ENCODE results near the gene UNC93A.
"Not testable (repeated sequence)": the region's sequence is repeated elsewhere in the genome, so short reads cannot be mapped to it uniquely, and the experiment has no call there.

UNC93A gene

DNA sequence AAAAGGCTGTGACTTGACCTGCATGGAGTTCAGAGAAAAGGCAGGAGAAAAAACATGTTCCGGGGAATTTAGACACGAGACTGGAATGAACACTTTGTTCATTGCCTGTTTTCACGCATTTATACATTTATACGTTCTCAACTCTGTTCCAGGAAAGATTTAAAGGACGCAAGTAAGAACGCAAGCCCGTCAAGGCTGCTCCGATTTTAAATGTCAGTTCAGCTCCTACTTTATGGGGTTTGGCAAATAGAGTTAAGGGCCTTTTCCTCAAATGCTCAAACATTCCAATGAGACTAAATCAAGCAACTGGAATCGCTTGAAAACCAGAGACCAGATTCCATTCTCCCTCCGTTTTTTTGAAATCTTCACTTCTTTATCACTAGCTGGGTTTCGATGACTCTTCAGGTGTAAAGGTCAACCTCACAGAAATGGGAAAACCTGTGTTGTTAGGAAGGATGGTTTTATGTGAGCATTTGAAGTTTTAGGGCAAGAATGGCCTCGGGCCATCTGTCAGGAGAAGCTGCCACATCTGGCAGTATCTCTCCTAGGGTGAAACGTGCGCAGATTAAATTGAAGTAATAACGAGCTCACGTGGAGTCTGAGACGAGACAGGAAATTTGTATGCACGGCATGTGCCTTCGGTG is 58.6 kb downstream of the UNC93A start:
- Histone ChIP-seq H3K4me1 (ENCODE audit: insufficient read depth, low read length) (no peaks in the 10 kb centered on the region), H3K9ac (ENCODE audit: low read depth, low read length) (no peak overlapping the region), H3K27ac (ENCODE audit: low read depth, low read length) (no peak overlapping the region), H3K27me3 (ENCODE audit: insufficient read depth, low read length) (peaks cover 32% of the 10 kb centered on the region), H3K36me3 (ENCODE audit: insufficient read depth, low read length) (no peaks in the 10 kb centered on the region), H3K4me3 (ENCODE audit: low read length) (no peak overlapping the region), H3K9me3 (ENCODE audit: insufficient read depth, low read depth, low read length) (peaks cover 13% of the 10 kb centered on the region; the same call in 1 of the 2 replicates)
- 72% methylated on average over 19 of the region's 19 CpGs for WGBS

DNA sequence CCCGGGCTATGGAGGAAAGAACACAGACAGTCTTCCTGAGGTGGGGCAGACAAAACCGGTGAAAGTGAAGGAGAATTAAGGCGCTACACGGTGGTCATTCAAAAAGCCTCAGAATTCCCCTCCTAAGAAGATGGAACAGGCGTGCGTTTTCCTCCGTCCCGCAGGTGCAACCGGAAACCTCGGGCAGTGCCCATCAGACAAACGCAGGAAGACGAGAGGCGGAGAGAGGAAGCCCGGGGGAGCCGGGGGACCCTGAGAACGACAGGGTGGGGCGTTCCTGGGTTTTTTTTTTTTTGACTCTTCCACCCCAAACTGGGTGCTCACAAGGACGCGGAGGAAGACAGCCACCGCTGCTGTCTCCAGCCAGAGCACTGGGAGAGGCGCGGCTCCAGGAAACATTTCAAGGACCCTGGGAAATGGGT is 59.2 kb downstream of the UNC93A start:
- Histone ChIP-seq H3K4me1 (ENCODE audit: insufficient read depth, low read length) (no peaks in the 10 kb centered on the region), H3K27ac (ENCODE audit: low read depth, low read length) (no peak overlapping the region), H3K36me3 (ENCODE audit: insufficient read depth, low read length) (no peaks in the 10 kb centered on the region), H3K9me3 (ENCODE audit: insufficient read depth, low read depth, low read length) (peaks cover 13% of the 10 kb centered on the region; the same call in 1 of the 2 replicates), H3K9ac (ENCODE audit: low read depth, low read length) (no peak overlapping the region), H3K4me3 (ENCODE audit: low read length) (peak overlapping the region; percentile 49), H3K27me3 (ENCODE audit: insufficient read depth, low read length) (peaks cover 32% of the 10 kb centered on the region)
- 42% methylated on average over 22 of the region's 22 CpGs for WGBS

DNA sequence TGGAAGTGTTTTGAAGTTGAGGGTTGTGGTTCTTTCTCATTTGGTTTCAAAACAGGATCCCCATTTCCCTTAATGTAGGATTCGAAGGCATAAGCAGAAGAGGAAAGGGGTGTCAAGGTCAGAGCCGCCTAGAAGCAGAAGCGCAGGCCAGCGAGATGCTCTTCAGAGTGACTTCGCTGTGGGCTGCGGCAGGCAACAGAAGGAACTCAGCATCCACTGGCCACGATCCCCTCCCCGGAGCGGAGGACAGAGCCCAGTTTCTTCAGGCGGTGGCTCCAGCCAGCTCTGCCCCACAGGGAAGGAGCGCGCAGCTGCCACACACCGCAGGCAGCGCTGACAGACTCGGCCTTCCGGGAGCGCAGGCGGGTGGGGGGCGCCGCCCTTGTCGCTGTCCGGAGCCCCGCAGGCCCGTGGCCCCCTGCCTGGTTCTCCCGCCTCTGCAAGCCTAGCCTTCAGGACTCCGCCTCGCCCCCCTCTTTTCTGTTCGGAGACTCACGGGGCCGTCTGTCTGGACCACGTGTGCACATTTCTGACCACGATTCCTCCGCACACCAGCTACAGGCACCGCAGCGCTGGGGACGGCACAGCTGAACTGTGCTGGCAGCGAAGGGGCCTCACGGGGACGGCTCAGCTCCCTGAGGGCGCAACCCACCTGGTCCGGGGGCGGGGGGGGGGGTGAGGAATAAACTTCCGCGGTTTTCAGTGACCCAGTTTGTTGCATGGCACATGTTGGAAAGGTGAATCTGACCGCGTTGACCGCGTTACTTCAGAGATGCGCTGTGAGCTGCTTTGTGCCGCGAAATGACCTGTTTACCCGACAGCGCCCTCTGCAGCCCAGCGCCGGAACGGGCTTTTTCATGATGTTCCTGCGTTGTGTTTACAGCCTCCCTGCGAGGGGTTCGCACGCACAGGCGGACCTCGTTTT is 59.9 kb downstream of the UNC93A start:
- 4% methylated on average over 62 of the region's 62 CpGs for WGBS

DNA sequence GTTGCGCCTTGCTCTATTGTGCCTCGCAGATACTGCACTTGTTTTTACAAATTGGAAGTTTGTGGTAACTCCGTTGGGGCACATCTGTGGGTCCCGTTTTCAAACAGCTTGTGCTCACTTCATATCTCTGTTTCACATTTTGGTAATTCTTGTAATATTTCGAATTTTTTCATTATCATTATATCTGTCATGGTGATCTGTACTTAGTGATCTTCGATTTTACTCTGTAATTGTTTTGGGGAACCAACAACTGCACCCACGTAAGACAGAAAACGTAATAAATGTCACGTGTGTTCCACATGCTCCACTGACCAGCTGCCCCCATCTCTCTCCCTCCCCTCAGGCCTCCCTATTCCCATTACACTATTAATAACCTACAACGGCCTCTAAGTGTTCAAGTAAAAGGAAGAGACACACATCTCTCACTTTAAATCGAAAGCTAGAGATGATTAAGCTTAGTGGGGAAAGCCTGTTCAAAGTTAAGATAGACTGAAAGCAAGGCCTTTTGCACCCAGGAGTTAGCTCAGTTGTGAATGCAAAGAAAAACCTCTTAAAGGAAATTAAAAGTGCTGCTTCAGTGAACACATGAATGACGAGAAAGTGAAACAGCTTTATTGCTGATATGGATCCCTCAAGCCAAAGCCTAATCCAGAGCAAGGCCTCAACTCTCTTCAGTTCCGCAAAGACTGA is 60.7 kb downstream of the UNC93A start:
- peaks cover 13% of the 10 kb centered on the region; the same call in 1 of the 2 replicates for H3K9me3 ChIP-seq (ENCODE audit: insufficient read depth, low read depth, low read length)
- H3K36me3 ChIP-seq (ENCODE audit: insufficient read depth, low read length): no peaks in the 10 kb centered on the region
- H3K4me1 ChIP-seq (ENCODE audit: insufficient read depth, low read length): no peaks in the 10 kb centered on the region
- H3K4me3 ChIP-seq (ENCODE audit: low read length): no peak overlapping the region
- 67% methylated on average over 12 of the region's 13 CpGs for WGBS
- H3K27me3 ChIP-seq (ENCODE audit: insufficient read depth, low read length): peaks cover 32% of the 10 kb centered on the region
- H3K9ac ChIP-seq (ENCODE audit: low read depth, low read length): no peak overlapping the region
- H3K27ac ChIP-seq (ENCODE audit: low read depth, low read length): no peak overlapping the region

More for the DNA sequence above, 59.9 kb downstream of the UNC93A start:
- Histone ChIP-seq H3K9me3 (ENCODE audit: insufficient read depth, low read depth, low read length) (peaks cover 13% of the 10 kb centered on the region; the same call in 1 of the 2 replicates), H3K27ac (ENCODE audit: low read depth, low read length) (no peak overlapping the region), H3K27me3 (ENCODE audit: insufficient read depth, low read length) (peaks cover 32% of the 10 kb centered on the region), H3K4me1 (ENCODE audit: insufficient read depth, low read length) (no peaks in the 10 kb centered on the region), H3K4me3 (ENCODE audit: low read length) (peak overlapping the region; percentile 49), H3K9ac (ENCODE audit: low read depth, low read length) (peak overlapping the region; percentile 54), H3K36me3 (ENCODE audit: insufficient read depth, low read length) (no peaks in the 10 kb centered on the region)

DNA sequence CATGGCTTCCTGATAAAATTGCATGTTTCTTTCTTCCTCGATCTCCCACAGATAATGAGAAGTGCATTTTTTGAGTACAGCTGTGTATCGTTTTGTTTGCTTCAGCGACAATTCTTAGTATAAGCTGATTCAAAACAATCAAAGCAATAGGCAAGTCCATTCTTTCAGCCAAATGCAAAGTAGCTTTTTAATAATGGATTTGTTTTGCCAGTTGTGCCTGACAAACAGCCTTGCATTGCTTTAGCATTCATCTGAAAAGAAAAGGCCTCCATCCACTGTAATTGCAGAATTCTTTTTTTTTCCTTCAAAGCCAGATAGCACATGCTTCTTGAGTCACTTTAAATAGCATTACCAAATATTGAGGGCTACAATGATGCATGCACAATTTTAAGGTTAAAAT is 65.8 kb downstream of the UNC93A start:
- Histone ChIP-seq H3K9me3 (ENCODE audit: insufficient read depth, low read depth, low read length) (peaks cover 13% of the 10 kb centered on the region; the same call in 1 of the 2 replicates), H3K27ac (ENCODE audit: low read depth, low read length) (no peak overlapping the region), H3K36me3 (ENCODE audit: insufficient read depth, low read length) (no peaks in the 10 kb centered on the region), H3K27me3 (ENCODE audit: insufficient read depth, low read length) (0 out of 2 replicates have a peak, but pooled peaks cover 3% of the 10 kb centered on the region), H3K4me3 (ENCODE audit: low read length) (no peak overlapping the region), H3K4me1 (ENCODE audit: insufficient read depth, low read length) (no peaks in the 10 kb centered on the region; the same call in 1 of the 2 replicates), H3K9ac (ENCODE audit: low read depth, low read length) (no peak overlapping the region)
- 95% methylated on average over 3 of the region's 3 CpGs for WGBS

DNA sequence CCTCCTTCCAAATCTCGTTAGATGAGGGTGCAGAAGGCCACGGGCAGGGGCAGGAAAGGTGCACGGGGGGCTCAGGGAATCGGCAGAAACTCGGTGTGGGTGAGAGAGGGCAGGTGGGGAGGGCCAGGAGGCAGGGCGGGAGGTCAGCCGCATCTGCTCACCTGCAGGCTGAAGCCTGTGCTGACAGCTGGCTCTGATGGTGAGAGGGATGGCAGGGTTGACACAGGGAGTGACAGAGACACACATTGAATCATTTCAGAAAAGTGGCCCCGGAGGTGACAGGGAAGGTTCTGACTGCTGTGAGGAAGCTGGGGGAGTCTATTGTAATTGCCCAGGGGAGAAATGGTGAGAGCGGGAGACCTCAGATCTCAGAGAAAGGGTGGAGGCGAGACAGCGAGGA is 67.3 kb downstream of the UNC93A start:
- H3K9ac ChIP-seq (ENCODE audit: low read depth, low read length); H3K4me1 ChIP-seq (ENCODE audit: insufficient read depth, low read length); H3K4me3 ChIP-seq (ENCODE audit: low read length); H3K36me3 ChIP-seq (ENCODE audit: insufficient read depth, low read length); H3K9me3 ChIP-seq (ENCODE audit: insufficient read depth, low read depth, low read length); H3K27ac ChIP-seq (ENCODE audit: low read depth, low read length); H3K27me3 ChIP-seq (ENCODE audit: insufficient read depth, low read length): not testable (repeated sequence)
- WGBS: 96% methylated on average over 3 of the region's 11 CpGs

DNA sequence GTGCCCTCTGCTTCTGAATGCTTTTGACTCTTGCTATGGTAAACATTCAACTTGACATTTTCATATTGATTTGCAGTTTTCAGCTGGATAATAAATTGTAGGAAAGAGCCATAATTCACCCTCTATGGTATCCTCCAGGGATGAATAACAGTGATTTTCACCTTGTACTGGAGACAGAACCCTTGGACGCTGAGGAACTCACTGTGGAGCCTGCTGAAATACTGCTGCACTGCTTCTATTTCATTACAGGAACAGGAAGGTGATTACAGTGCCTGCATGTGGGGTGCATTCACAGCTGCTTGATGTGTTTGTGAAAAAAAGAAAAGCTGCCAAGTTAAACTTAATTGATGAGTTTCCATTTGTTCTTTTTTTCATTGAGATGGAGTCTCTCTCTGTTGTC is 70.1 kb downstream of the UNC93A start:
- H3K9me3 ChIP-seq (ENCODE audit: insufficient read depth, low read depth, low read length); H3K4me3 ChIP-seq (ENCODE audit: low read length); H3K27ac ChIP-seq (ENCODE audit: low read depth, low read length); H3K9ac ChIP-seq (ENCODE audit: low read depth, low read length); H3K4me1 ChIP-seq (ENCODE audit: insufficient read depth, low read length); H3K27me3 ChIP-seq (ENCODE audit: insufficient read depth, low read length); H3K36me3 ChIP-seq (ENCODE audit: insufficient read depth, low read length): not testable (repeated sequence)
- 93% methylated on average over 1 of the region's 1 CpG for whole genome bisulfite sequencing
